Thymus (tissue), 11 donors: ENCODE data around the gene FAT1. TPM values are rescaled to one million over a fixed set of nuclear protein-coding genes. Genes with fewer than 3 reads are reported as not detected.

Experiments
- DNase-seq, 9 donors: peaks; one replicate each; pipeline ENCODE4 v3.0.0-alpha.2; 2013; ENCODE audit warnings: low spot score in 9 of 9, low read depth in 6 of 9, missing footprints in 1 of 9
- H3K27ac ChIP-seq, 2 donors: one replicate each; pipeline ENCODE4 v1.5.1; 2013; ENCODE audit warnings: control low read depth in 1 of 2, low read depth in 1 of 2, low read length in 1 of 2, mild to moderate bottlenecking in 1 of 2, moderate library complexity in 1 of 2
- H3K27me3 ChIP-seq, 2 donors: one replicate each; pipeline ENCODE4 v1.5.1; 2013; ENCODE audit warnings: low read length in 1 of 2; ENCODE audit not compliant: control insufficient read depth in 2 of 2, insufficient read depth in 1 of 2
- H3K36me3 ChIP-seq, 2 donors: one replicate each; pipeline ENCODE4 v1.5.1; 2013; ENCODE audit warnings: low read length in 1 of 2, mild to moderate bottlenecking in 1 of 2, moderate library complexity in 1 of 2; ENCODE audit not compliant: control insufficient read depth in 2 of 2, insufficient read depth in 2 of 2
- H3K4me1 ChIP-seq, 2 donors: one replicate each; pipeline ENCODE4 v1.5.1; 2013; ENCODE audit warnings: low read length in 2 of 2; ENCODE audit not compliant: control insufficient read depth in 2 of 2, insufficient read depth in 2 of 2
- H3K4me3 ChIP-seq, 2 donors: one replicate each; pipeline ENCODE4 v1.5.1; 2013; ENCODE audit warnings: low read length in 2 of 2, control low read depth in 1 of 2, mild to moderate bottlenecking in 1 of 2
- H3K9me3 ChIP-seq, 2 donors: one replicate each; pipeline ENCODE4 v1.5.1; 2013; ENCODE audit warnings: low read length in 1 of 2, mild to moderate bottlenecking in 1 of 2; ENCODE audit not compliant: control insufficient read depth in 2 of 2, insufficient read depth in 1 of 2
- WGBS: extraction: QIAGEN DNeasy Blood & Tissue Kit; methylation state at CpG from one replicate; pipeline ENCODE4 v1.1.7; 2013; 5-methylcytosine and 5-hydroxymethylcytosine counted together
- polyA plus RNA-seq: library from polyadenylated mRNA; stranded (reverse); fragments of 200-250 nt; gene quantifications from one replicate; pipeline ENCODE4 v1.2.3, GENCODE V29; 2013
- total RNA-seq: library from RNA; stranded (reverse); fragments of 120-200 nt; gene quantifications from one replicate; pipeline ENCODE4 v1.2.4, GENCODE V29; 2013
- donor health status: healthy.

The FAT1 gene
- total and polyA plus RNA-seq, 2 donors, result 9.0 to 16.1 TPM

DNA sequence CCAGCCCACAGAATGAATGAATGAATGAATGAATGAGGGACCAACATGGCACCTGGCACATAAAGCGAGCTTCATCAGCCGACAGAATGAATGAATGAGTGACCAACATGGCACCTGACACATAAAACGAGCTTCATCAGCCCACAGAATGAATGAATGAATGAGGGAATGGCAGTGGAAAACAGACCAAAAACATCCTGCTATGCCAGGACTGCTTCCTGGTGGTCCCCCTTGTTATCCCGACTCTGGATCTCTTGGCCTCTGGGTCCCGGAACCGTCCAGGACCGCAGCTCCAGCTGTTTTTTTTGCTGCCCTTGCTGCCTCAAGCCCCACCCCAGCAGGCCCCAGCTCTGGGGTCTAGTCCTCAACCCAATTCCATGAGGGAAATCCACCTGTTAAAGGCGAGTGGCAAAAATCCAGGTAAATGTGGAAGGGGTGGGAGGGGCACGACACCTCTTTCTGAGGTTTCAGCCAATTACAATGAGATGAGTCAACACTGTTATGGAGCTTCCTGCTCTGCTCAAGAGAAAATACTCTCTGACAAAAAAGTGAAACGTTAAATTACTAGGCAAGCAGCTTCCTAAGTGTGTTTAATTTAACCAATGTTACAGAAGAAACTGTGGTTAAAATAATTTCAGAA, 96.3 kb downstream of the FAT1 start:
- Histone ChIP-seq H3K9me3 (peaks cover 0 to 7% of the 10 kb centered on the region in 2 donors), H3K27me3 (no peaks in the 10 kb centered on the region), H3K36me3 (no peaks in the 10 kb centered on the region), H3K27ac (no peak overlapping the region), H3K4me3 (no peak overlapping the region), H3K4me1 (no peaks in the 10 kb centered on the region)
- no peak for DNase-seq
- 90% methylated on average over 10 of the region's 10 CpGs for WGBS

DNA sequence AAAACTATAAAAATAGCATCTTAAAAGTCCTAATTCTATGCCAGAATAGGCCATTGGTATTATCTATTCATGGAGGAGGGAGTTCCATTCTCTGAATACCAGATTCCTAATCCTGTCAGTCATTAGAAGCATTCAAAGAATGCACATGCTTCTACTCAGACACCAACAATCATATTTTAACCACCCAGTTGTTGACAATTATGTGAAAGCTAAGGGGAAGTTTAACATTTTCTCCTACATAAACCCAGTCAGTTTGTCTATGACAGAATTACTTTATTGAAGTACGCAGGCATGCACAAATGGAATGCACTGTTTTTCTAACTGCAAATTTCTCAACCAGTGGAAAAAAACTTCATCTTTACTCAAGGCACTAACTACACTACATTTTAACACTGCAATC, 98.7 kb downstream of the FAT1 start:
- Histone ChIP-seq H3K9me3 (peaks cover 0 to 7% of the 10 kb centered on the region in 2 donors), H3K36me3 (no peaks in the 10 kb centered on the region), H3K27ac (no peak overlapping the region), H3K4me1 (no peaks in the 10 kb centered on the region), H3K4me3 (no peak overlapping the region), H3K27me3 (no peaks in the 10 kb centered on the region)
- WGBS, result 89% methylated on average over 1 of the region's 1 CpG
- DNase-seq, result no peak

DNA sequence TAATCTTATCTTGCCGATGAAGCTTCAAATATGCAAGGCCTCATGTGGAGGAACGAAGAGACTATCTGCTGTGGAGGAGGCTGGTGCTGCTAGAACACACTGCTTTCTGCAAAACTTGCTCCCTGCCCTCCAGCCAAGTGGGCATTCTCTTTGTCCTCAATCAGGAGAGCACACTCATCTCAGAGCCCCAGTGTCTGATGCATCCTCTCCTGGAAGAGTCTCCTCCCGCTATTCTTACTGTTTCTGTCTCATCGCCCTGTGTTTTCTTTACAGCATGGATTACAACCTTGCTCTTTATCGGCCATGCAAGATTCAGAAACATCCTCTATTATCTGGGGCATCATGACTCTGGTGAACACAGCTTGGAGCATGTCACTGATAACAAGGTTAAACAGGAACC, 100.1 kb downstream of the FAT1 start:
- H3K9me3 ChIP-seq, result peaks cover 0 to 7% of the 10 kb centered on the region in 2 donors
- WGBS, result 96% methylated on average over 5 of the region's 5 CpGs
- H3K27me3 ChIP-seq, result no peaks in the 10 kb centered on the region
- no peak overlapping the region for H3K4me3 ChIP-seq
- H3K4me1 ChIP-seq, result no peaks in the 10 kb centered on the region
- DNase-seq, result no peak
- no peaks in the 10 kb centered on the region for H3K36me3 ChIP-seq
- H3K27ac ChIP-seq, result no peak overlapping the region

DNA sequence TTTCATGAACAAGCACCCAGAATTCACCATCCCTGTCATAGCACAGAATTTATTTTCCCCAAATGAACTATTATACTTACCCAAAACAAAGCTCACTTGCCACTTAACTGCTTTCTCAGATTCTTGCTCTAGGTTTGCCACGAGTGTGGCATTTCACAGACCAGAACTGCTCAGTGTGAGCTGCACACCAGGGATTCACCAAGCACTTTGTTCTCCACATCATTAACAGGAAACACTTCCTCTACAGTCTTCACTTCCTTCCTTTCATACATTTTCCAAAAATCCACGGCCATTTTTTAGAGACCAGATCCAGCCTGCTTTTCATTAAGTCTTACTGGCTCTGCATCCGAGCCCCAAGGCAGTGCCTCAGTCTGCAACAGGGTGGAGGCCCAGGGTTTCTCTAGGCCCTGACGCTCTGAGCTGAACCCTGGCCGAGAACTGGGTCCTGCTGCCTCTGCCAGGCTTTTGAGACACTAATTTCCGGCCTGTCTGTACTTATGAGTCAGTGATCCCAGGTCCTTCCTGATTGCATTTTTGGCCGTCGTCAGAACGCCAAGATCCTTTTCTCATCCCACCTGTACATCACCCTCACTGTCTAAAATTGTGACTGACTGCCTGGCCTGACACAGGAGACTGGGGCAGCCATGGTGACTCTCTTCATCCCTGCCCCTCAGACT, 100.7 kb downstream of the FAT1 start:
- Histone ChIP-seq H3K9me3 (peaks cover 0 to 3% of the 10 kb centered on the region in 2 donors), H3K4me3 (no peak overlapping the region), H3K36me3 (no peaks in the 10 kb centered on the region), H3K4me1 (no peaks in the 10 kb centered on the region), H3K27ac (no peak overlapping the region), H3K27me3 (no peaks in the 10 kb centered on the region)
- WGBS, result 79% methylated on average over 9 of the region's 9 CpGs
- no peak for DNase-seq

DNA sequence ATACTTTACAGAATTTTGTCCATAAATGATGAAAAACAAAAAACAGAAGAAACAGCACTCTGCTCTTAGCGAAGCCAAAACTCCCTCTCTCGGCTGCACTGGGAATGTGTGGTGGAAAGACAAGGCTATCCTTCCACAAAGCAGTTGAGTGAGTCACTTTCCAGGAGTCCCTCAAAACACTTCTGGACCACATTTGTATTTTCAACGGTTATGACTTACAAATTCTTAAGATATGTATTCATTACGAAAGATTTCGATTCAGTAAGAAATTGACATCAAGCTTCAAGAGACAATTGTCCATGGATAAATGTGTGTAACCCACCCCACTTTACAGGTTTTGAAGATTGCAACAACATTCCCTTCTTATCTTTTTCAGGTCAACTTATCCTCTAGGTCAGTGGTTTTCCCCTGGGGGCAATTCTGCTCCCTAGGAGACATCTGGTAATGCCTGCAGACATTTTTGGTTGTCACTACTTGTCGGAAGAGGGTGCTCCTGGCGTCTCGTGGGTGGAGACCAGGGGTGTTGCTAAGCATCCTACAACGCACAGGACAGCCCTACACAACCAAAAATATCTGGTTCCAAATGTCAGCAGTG, 101.6 kb downstream of the FAT1 start:
- 94% methylated on average over 9 of the region's 9 CpGs for whole genome bisulfite sequencing
- Histone ChIP-seq H3K9me3 (no peaks in the 10 kb centered on the region), H3K27me3 (no peaks in the 10 kb centered on the region), H3K36me3 (no peaks in the 10 kb centered on the region), H3K4me3 (no peak overlapping the region), H3K4me1 (no peaks in the 10 kb centered on the region), H3K27ac (no peak overlapping the region)
- DNase-seq, result no peak

DNA sequence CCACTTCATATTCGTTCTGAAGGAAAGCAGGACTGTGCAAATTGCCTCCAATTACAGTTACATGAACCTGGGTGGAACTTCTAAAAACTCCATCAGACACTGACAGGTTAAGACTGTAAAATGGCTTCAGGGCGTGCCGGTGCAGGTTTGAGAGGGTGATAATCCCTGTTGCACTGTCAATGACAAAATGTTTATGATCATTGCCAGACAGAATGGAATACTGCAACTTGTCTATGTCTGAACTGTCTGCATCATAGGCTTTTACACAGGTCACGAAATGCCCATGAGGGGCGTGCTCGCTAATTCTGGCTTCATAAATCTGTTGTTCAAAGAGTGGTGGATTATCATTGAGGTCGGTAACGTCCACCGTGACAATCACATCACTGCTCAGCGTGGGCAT, 104.6 kb downstream of the FAT1 start:
- no peak overlapping the region for H3K27ac ChIP-seq
- no peak overlapping the region for H3K4me3 ChIP-seq
- H3K4me1 ChIP-seq, result no peaks in the 10 kb centered on the region
- WGBS, result 95% methylated on average over 10 of the region's 10 CpGs
- H3K27me3 ChIP-seq, result no peaks in the 10 kb centered on the region
- H3K36me3 ChIP-seq, result no peaks in the 10 kb centered on the region
- no peaks in the 10 kb centered on the region for H3K9me3 ChIP-seq
- no peak for DNase-seq

DNA sequence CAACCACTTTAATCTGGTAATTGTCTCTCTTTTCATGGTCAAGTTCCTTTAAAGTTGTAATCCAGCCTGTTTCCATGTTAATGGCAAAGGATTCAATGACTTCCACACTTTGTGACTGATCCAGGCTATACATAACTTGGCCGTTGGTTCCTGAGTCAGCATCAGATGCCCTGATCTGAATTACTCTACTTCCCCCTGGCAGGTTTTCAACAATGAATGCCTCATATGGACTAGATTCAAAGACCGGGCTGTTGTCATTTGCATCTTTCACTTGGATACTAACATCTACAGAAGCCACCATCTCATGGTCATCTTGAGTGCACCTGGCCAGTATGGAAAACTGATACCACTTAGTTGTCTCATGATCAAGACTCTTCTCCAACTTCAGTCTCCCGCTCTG, 105.7 kb downstream of the FAT1 start:
- Histone ChIP-seq H3K4me1 (no peaks in the 10 kb centered on the region), H3K4me3 (no peak overlapping the region), H3K27ac (no peak overlapping the region), H3K27me3 (no peaks in the 10 kb centered on the region), H3K9me3 (no peaks in the 10 kb centered on the region), H3K36me3 (no peaks in the 10 kb centered on the region)
- 95% methylated on average over 3 of the region's 3 CpGs for WGBS
- DNase-seq, result no peak

DNA sequence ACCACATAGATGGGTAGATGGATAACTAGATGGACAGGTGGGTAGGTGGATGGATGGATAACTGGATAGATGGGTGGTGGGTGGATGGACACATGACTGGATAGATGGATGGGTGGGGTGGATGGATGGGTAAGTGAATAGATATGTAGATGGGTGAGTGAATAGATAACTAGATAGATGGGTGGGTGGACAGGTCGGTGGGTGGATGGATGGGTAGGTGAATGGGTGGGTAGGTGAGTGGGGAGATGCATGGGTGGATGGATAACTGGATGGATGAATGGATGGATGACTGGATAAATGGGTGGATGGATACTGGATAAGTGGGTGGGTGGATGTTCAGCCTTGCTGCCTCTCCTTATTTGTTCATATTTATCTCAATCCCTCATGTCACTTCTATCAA, 116.2 kb downstream of the FAT1 start:
- H3K4me3 ChIP-seq, result no peak overlapping the region
- no peak overlapping the region for H3K27ac ChIP-seq
- 95% methylated on average over 1 of the region's 1 CpG for WGBS
- H3K4me1 ChIP-seq, result no peaks in the 10 kb centered on the region
- no peak for DNase-seq
- H3K27me3 ChIP-seq, result no peaks in the 10 kb centered on the region
- no peaks in the 10 kb centered on the region for H3K36me3 ChIP-seq
- no peaks in the 10 kb centered on the region for H3K9me3 ChIP-seq

DNA sequence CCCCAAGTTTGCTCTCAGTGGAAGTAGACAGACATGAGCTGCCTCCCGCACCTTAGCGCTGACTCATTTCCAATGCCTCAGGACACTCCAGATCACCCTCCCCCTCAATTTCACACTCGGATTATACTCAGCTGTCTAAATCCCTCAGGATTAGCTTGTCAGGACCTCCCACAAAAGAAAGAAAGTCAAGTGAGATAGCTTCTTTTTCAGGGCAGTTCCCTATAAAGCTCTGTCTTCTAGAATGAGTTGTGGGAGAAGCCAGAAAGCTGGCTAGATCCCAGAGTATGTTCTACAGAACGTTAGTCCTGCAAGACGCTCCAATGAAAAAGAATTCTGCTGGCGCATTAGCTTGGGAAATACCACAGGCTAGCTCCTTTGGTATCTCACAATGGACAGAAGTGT, 117.1 kb downstream of the FAT1 start:
- no peak overlapping the region for H3K4me3 ChIP-seq
- H3K27ac ChIP-seq, result no peak overlapping the region
- WGBS, result 94% methylated on average over 6 of the region's 6 CpGs
- no peaks in the 10 kb centered on the region for H3K36me3 ChIP-seq
- no peaks in the 10 kb centered on the region for H3K27me3 ChIP-seq
- H3K9me3 ChIP-seq, result no peaks in the 10 kb centered on the region
- H3K4me1 ChIP-seq, result no peaks in the 10 kb centered on the region
- DNase-seq, result no peak
